Pancreas (tissue), 10 donors: ENCODE measurements around the gene MYRF. TPM values are rescaled to one million over a fixed set of nuclear protein-coding genes. Genes with fewer than 3 reads are reported as not detected.

Experiments used
- ATAC-seq, 4 donors: fragments of 200-7000 bp; cut with Tn5 transposase; one replicate each; pipeline versions ENCODE4 v1.8.0 to v1.9.1; 2020; ENCODE audit warnings: mild to moderate bottlenecking in 4 of 4, moderate library complexity in 4 of 4
- DNase-seq, 6 donors: peaks; one replicate each; pipeline ENCODE4 v3.0.0-alpha.2; 2020
- FAIRE-seq: peaks from 2 replicates; lab custom pipeline; 2012; peaks lifted over from hg19 to GRCh38; lab: Jason Lieb, UNC
- H3K27ac ChIP-seq, 4 donors: fragments of 200-600 bp; sonication (generic); 1 replicate in 3 of 4; 2 replicates in 1 of 4; pipeline versions ENCODE4 v1.5.0 to v1.8.0; 2020
- H3K27me3 ChIP-seq, 4 donors: fragments of 200-600 bp; one replicate each; pipeline ENCODE4 v1.8.0; 2021
- H3K36me3 ChIP-seq, 3 donors: fragments of 200-600 bp; sonication (generic) in 1 of 3; one replicate each; pipeline versions ENCODE4 v1.5.0 to v1.8.0; 2020 to 2021
- H3K4me1 ChIP-seq, 3 donors: fragments of 200-600 bp; one replicate each; pipeline ENCODE4 v1.8.0; 2021
- H3K4me3 ChIP-seq, 4 donors: fragments of 200-600 bp; sonication (generic) in 2 of 4; one replicate each; pipeline versions ENCODE4 v1.5.0 to v1.8.0; 2020 to 2021
- H3K9me3 ChIP-seq, 4 donors: fragments of 200-600 bp; one replicate each; pipeline ENCODE4 v1.8.0; 2021
- CTCF ChIP-seq, 4 donors: fragments of 200-600 bp; sonication (generic) in 3 of 4; IDR thresholded peaks; one replicate each; pipeline versions ENCODE4 v1.5.0 to v1.8.0; 2021; ENCODE audit warnings: antibody characterized with exemption in 4 of 4
- WGBS, 2 donors: extraction: QIAGEN DNeasy Blood & Tissue Kit; methylation state at CpG; one replicate each; pipeline ENCODE4 v1.1.7; 2013; 5-methylcytosine and 5-hydroxymethylcytosine counted together
- intact Hi-C, 3 donors: fragments of 100-400 bp; cut with DNase I; formaldehyde crosslinking; loops; one replicate each; pipeline versions ENCODE4 v1.11.1 to v1.14.2; 2022
- polyA plus RNA-seq, 2 donors: library from polyadenylated mRNA; stranded (reverse); fragments of 200-250 nt; gene quantifications; one replicate each; pipeline ENCODE4 v1.2.3, GENCODE V29; 2013
- total RNA-seq, 6 donors: library from RNA; stranded (reverse); fragmentation: NEBNext Ultra II Directional in 4 of 6; extraction: Animal tissue kit (Norgen Biotek cat#: 25700) in 4 of 6; gene quantifications; one replicate each; pipeline versions ENCODE4 v1.2.1 to v1.2.4, GENCODE V29; 2021 to 2023
- donor health status: healthy with polysubstance abuse.
- donor health status: DM: no; HTN: no; CAD: no; lungs with moderate emphysema.
- donor health status: DM: no; HTN: no; CAD: no.
- donor health status: control.
- donor health status: control.
- donor health status: Bipolar disorder and iron deficiency.
- donor health status: DM: yes; HTN: yes; CAD: no.
- donor health status: DM: no; HTN: no; CAD: no.
- donor health status: DM: no; HTN: no; CAD: no.
- donor health status: DM: yes; HTN: yes; CAD: no.

The MYRF gene
- total and polyA plus RNA-seq, 8 donors: 19.1 to 69.3 (median 30.2) TPM

DNA sequence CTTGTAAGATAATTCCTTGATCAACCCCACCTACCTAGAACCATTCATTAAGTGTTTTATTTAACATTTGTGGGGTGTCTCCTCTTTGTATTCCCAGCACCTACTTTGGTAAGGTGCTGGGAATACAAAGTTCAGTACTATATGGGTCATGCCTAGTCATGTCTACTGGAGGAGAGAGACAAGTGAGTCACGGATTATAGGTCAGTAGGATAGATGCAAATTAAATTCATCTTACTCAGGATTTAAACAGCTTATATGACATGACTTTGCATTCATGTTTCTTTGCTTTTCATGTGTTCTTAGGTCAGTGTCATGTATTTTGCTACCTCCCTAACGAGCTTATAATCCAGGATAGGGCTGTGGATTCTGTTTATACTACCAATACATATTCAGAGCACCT lies 67.7 kb downstream of the MYRF start:
- no peaks in the 10 kb centered on the region for H3K36me3 ChIP-seq
- no peaks in the 10 kb centered on the region for H3K27me3 ChIP-seq
- no peaks in the 10 kb centered on the region for H3K9me3 ChIP-seq
- intact Hi-C loops: no loop called here
- H3K4me3 ChIP-seq: no peak overlapping the region
- no peak for FAIRE-seq
- peaks cover 0 to 6% (median 3%) of the 10 kb centered on the region in 3 donors for H3K4me1 ChIP-seq
- ATAC-seq: no peak
- no peak for DNase-seq
- no peak for TF ChIP-seq CTCF (IDR thresholded peaks at IDR 0.05)
- H3K27ac ChIP-seq: no peak overlapping the region
- 87 to 94% methylated on average over 2 of the region's 2 CpGs for WGBS, 2 donors

GRCh38 chr11:61826930-61827570 lies 74.6 kb downstream of the MYRF start:
- H3K27me3 ChIP-seq: no peaks in the 10 kb centered on the region
- no peak for TF ChIP-seq CTCF (IDR thresholded peaks at IDR 0.05)
- DNase-seq (peak in 1 of 6 donors; percentile 21), ATAC-seq (peak in 2 of 4 donors; percentile 2 to 11), FAIRE-seq (no peak)
- no peaks in the 10 kb centered on the region for H3K36me3 ChIP-seq
- H3K4me1 ChIP-seq: peaks cover 0 to 5% (median 2%) of the 10 kb centered on the region in 3 donors
- peak overlapping the region in 3 of 4 donors; percentile 38 to 67 (median 63) for H3K27ac ChIP-seq
- intact Hi-C loops: no loop called here
- WGBS, 2 donors: 52 to 63% methylated on average over 23 of the region's 23 CpGs
- no peaks in the 10 kb centered on the region for H3K9me3 ChIP-seq
- H3K4me3 ChIP-seq: peak overlapping the region in 3 of 4 donors; percentile 40 to 58 (median 42)

GRCh38 chr11:61827571-61828378 lies 75.3 kb downstream of the MYRF start, which contains the start of gene FADS2:
TSS of gene FADS2 (plus strand) at chr11:61828300. CDS start at chr11:61828391, 91 bp downstream.
- peak; percentile 63 to 85 (median 72) for DNase-seq
- Histone ChIP-seq H3K27ac (peak within 1 kb of the TSS in 3 of 4 donors; percentile 38 to 67 (median 63)), H3K27me3 (no peaks in the 10 kb centered on the region), H3K9me3 (no peaks in the 10 kb centered on the region), H3K36me3 (no peaks in the 10 kb centered on the region), H3K4me3 (peak within 1 kb of the TSS; percentile 4 to 58 (median 41)), H3K4me1 (peaks cover 0 to 5% (median 2%) of the 10 kb centered on the region in 3 donors)
- 2 to 3% methylated on average over 78 to 83 of the region's 83 CpGs for WGBS, 2 donors
- peak; percentile 73 to 88 (median 84) for ATAC-seq
- no peak for FAIRE-seq
- intact Hi-C loops: no loop called here
- TF ChIP-seq CTCF (IDR thresholded peaks at IDR 0.05): no peak

DNA sequence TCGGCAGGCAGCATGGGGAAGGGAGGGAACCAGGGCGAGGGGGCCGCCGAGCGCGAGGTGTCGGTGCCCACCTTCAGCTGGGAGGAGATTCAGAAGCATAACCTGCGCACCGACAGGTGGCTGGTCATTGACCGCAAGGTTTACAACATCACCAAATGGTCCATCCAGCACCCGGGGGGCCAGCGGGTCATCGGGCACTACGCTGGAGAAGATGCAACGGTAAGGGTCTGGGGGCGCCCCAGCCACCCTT lies 75.9 kb downstream of the MYRF start:
- ATAC-seq: no peak
- FAIRE-seq: no peak
- no peak for TF ChIP-seq CTCF (IDR thresholded peaks at IDR 0.05)

More for the DNA sequence above, 75.9 kb downstream of the MYRF start:
- Histone ChIP-seq H3K9me3 (no peaks in the 10 kb centered on the region), H3K27me3 (no peaks in the 10 kb centered on the region), H3K4me3 (peak overlapping the region; percentile 4 to 58 (median 41)), H3K4me1 (peaks cover 0 to 5% (median 2%) of the 10 kb centered on the region in 3 donors), H3K27ac (peak overlapping the region in 2 of 4 donors; percentile 63 to 67), H3K36me3 (no peaks in the 10 kb centered on the region)
- peak in 1 of 6 donors; percentile 75 for DNase-seq
- 1% methylated on average over 15 to 16 of the region's 16 CpGs for WGBS, 2 donors
- intact Hi-C loops: no loop called here
